ENCODE results near the gene SHB. TPM values are rescaled to one million over a fixed set of nuclear protein-coding genes. Genes with fewer than 3 reads are reported as not detected.

SHB gene
- total RNA-seq, 2 donors from 2014 or later = 53.2 to 54.8 TPM

- no peaks in the 10 kb centered on the region for H3K36me3 ChIP-seq
- no peak for TF ChIP-seq POLR2A (IDR thresholded peaks at IDR 0.05)
- TF ChIP-seq, protein P1, sequence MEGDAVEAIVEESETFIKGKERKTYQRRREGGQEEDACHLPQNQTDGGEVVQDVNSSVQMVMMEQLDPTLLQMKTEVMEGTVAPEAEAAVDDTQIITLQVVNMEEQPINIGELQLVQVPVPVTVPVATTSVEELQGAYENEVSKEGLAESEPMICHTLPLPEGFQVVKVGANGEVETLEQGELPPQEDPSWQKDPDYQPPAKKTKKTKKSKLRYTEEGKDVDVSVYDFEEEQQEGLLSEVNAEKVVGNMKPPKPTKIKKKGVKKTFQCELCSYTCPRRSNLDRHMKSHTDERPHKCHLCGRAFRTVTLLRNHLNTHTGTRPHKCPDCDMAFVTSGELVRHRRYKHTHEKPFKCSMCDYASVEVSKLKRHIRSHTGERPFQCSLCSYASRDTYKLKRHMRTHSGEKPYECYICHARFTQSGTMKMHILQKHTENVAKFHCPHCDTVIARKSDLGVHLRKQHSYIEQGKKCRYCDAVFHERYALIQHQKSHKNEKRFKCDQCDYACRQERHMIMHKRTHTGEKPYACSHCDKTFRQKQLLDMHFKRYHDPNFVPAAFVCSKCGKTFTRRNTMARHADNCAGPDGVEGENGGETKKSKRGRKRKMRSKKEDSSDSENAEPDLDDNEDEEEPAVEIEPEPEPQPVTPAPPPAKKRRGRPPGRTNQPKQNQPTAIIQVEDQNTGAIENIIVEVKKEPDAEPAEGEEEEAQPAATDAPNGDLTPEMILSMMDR (IDR thresholded peaks at IDR 0.05) = no peak
- no peak for TF ChIP-seq POLR2AphosphoS5 (IDR thresholded peaks at IDR 0.05)
- H3K4me1 ChIP-seq (replicated peaks) = peaks cover 15% of the 10 kb centered on the region
- no peak overlapping the region for H3K4me3 ChIP-seq
- no peaks in the 10 kb centered on the region for H3K27me3 ChIP-seq (replicated peaks; ENCODE audit: insufficient read depth)
- intact Hi-C loops (cut with DNase I) = loop anchor here (5.0 kb wide), 3 partner anchors 33 to 148 kb away; no protein-coding TSS in a partner anchor
- WGBS = 66% methylated on average over 4 of the region's 4 CpGs
- no peak for DNase-seq (ENCODE audit: low spot score)
- H3K9me3 ChIP-seq = no peaks in the 10 kb centered on the region
- H3K27ac ChIP-seq = peak overlapping the region in 1 of 2 donors; percentile 50
These were observed 4.1 kb downstream of the SHB start for GRCh38 chr9:38064842-38065368.

DNA sequence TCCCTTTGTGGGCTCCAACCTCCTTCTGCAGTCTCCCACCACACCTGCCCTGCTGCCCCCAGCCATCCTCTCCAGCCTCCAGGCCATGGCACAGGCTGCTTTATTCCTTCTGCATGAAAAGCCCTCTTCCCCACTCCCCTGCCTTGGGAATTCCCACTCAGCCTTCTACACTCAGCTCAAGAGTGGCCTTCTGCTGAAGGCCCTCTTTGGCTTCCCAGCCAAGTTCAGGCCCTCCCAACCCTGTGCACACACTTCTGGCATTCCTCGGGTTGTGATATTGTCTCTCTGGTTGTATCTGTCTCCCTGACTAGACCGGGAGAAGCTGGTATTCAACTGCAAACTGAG is 5.7 kb downstream of the SHB start:
- Histone ChIP-seq H3K36me3 (no peaks in the 10 kb centered on the region), H3K9me3 (no peaks in the 10 kb centered on the region), H3K27me3 (replicated peaks; ENCODE audit: insufficient read depth) (no peaks in the 10 kb centered on the region), H3K4me1 (replicated peaks) (peaks cover 15% of the 10 kb centered on the region), H3K4me3 (no peak overlapping the region), H3K27ac (no peak overlapping the region)
- no peak for TF ChIP-seq POLR2A (IDR thresholded peaks at IDR 0.05)
- TF ChIP-seq POLR2AphosphoS5 (IDR thresholded peaks at IDR 0.05) = no peak
- TF ChIP-seq, protein P1 (IDR thresholded peaks at IDR 0.05) = no peak
- intact Hi-C loops (cut with DNase I) = no loop called here
- DNase-seq (ENCODE audit: low spot score) = no peak
- 17% methylated on average over 2 of the region's 2 CpGs for WGBS

DNA sequence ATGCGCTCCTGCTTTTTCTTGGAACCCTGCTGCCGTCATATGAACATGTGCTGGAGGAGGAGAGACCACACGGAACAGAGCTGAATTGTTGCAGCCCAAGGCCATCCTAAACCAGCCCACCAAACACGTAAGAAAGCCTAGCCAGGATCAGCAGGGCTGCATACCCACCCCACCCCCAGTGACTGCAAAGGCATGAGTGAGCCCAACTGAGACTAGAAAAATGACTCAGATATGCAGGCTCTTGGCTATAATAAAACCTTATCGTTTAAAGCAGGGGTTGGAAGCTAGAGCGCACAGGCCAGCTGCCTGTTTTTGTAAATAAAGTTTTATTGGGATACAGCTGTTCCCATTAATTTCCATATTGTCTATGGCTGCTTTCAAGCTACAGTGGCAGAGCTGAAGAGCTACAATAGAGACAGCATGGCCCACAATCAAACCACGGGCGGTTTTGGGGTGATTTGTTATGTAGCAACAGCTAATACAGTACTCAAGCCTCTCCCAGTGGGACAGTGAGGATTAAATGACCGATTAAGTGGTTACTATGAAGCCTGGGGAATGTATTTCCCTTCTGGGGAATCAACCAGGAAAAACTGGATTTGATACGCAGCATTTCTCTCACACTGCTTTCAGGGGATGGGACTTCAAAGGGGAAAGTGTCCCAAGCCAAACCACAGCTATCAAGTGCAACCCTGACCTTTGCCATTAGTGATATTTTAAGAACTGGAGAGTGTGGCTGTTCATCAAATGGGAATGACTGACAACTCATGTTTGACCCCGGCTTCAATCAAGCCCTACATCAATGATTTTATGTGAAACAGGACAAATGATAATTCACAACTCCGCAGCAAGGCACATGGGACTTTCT is 6.3 kb downstream of the SHB start:
- no peak overlapping the region for H3K27ac ChIP-seq
- H3K27me3 ChIP-seq (replicated peaks; ENCODE audit: insufficient read depth) = no peaks in the 10 kb centered on the region
- H3K4me3 ChIP-seq = no peak overlapping the region
- TF ChIP-seq, protein P1 (IDR thresholded peaks at IDR 0.05) = no peak
- TF ChIP-seq POLR2A (IDR thresholded peaks at IDR 0.05) = no peak
- no peak for TF ChIP-seq POLR2AphosphoS5 (IDR thresholded peaks at IDR 0.05)
- DNase-seq (ENCODE audit: low spot score) = no peak
- no peaks in the 10 kb centered on the region for H3K36me3 ChIP-seq
- WGBS = 74% methylated on average over 12 of the region's 12 CpGs
- H3K9me3 ChIP-seq = no peaks in the 10 kb centered on the region
- peaks cover 15% of the 10 kb centered on the region for H3K4me1 ChIP-seq (replicated peaks)
- intact Hi-C loops (cut with DNase I) = no loop called here

DNA sequence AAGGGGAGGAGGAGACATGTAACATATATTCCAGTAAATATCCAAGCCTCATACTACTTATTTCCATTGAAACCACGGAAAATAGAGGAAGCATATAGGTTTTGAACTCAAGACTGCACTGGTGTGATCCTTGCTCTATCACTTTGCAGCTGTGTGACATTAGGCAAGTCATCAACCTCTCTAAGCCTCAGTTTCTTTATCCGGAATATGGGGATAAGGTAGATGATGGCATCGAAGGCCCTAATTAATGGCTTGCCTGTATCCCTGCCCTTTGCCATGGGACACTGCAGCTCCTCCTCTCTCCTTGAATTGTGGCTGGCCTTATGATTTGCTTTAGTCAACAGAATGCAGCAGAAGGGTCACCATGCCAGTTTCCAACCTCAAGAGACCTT is 6.9 kb downstream of the SHB start:
- intact Hi-C loops (cut with DNase I) = no loop called here
- no peak for TF ChIP-seq POLR2A (IDR thresholded peaks at IDR 0.05)
- TF ChIP-seq, protein P1 (IDR thresholded peaks at IDR 0.05) = no peak
- no peak for TF ChIP-seq POLR2AphosphoS5 (IDR thresholded peaks at IDR 0.05)
- WGBS = 75% methylated on average over 3 of the region's 3 CpGs
- Histone ChIP-seq H3K9me3 (no peaks in the 10 kb centered on the region), H3K4me3 (no peak overlapping the region), H3K36me3 (no peaks in the 10 kb centered on the region), H3K4me1 (replicated peaks) (peaks cover 15% of the 10 kb centered on the region), H3K27me3 (replicated peaks; ENCODE audit: insufficient read depth) (no peaks in the 10 kb centered on the region), H3K27ac (no peak overlapping the region)
- no peak for DNase-seq (ENCODE audit: low spot score)

All from prostate gland (tissue), 2 donors.